NCI-H2196 (cell line): ENCODE results near the gene PRC1.
"Not testable (repeated sequence)": the region's sequence is repeated elsewhere in the genome, so short reads cannot be mapped to it uniquely, and the experiment has no call there.

Experiments used
- DNase-seq: peaks from one replicate; lab custom pipeline; 2025; ENCODE audit not compliant: unreplicated experiment; lab: John Stamatoyannopoulos, UW

The PRC1 gene

GRCh38 chr15:90994417-90995311 lies at the start of gene PRC1:
Gene PRC1, minus strand, starts transcription at chr15:90994535. Its CDS starts 118 bp downstream, at chr15:90994417.
- peak; percentile 91 for DNase-seq

DNA sequence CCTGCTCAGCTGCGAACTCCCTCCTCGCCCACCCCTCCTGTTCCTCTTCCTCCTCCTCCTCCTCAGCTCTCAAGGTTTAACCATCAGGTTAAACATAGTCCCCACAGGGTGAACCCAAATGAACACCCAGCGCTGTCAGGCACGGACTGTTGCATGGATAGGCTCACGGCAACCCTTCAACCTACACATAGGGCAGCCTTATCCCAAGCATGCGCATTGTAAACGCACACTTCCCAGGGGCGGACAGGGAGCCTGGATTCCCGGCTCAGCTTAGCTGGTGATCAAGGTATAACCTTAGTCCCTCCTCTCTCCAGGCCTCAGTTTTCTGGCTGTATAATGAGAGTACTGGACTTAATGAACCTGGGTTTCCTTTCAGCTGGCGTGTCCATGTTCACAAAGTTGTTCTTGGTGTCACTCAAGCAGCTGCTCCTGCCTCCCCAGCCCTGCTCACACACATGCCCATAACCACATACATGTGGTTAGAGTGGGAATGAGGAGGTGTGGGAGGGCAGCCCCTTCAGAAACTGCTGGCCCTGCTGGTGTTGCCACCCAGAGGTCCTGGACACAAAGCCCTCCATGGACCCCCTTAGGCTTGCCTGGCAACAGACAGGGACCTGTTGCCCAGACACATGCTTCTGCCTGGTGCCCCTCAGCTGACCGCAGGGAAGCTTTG lies 49.0 kb upstream of the PRC1 start:
- no peak for DNase-seq

GRCh38 chr15:91040856-91041255 lies 46.5 kb upstream of the PRC1 start:
- DNase-seq, result no peak

GRCh38 chr15:91039996-91040395 lies 45.7 kb upstream of the PRC1 start:
- DNase-seq, result no peak

DNA sequence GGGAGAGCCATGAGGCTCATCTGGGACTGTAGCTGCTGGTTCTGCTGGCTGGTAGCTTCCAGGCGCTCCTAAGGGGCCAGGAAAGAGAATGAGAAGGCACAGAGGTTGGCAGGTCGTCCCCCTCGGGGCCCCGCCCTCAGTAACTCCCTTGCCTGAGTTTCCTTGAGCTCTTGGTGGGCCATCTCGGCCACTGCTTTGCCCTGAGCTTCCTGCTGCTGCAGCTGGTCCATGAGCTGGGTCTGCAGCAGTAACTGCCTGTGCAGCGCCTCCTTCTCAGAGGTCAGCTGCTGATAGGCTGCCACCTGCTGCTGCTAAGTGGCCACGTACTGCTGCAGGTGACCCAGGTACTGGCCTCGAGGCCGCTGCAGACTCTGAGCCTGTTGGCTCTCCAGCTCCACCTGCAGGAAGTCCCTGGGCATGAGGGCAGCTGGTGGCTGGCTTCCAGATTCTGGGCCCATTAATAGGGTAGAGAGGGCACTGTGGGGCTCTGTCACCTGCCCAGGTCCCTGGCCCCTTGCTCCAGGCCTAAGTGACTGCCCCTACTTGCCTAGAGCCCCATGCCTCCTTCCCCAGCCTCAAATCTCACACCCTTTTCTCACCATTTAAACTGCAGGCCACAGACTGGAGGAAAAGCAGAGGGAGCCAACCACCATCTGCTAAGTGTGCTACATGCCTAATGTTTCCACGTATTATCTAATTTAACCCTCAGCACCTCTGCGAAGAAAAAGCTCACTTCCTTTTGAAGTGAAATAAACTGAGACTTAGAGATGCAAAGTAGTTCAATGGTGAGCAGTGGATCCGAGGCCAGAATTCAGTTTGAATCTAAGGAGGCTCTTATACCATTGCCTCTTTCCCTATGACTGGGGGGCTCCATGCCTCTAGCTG lies 38.8 kb upstream of the PRC1 start:
- DNase-seq, result peak; percentile 79

DNA sequence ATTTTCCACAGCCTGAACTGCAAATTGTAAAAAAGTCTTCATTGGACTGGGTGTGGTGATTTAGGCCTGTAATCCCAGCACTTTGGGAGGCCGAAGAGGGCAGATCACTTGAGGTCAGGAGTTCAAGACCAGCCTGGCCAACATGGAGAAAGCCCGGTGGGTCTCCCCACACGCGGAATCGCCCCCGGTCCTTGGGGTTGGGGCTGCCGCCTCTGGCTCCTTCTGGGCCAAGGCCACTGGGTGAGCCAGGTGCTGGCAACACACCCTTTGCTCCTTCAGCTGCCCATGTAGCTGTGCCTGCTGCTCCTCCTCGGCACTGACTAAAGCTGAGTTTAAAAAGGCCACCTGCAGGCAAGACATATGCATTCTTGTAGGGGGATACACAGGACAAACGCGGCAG lies 37.5 kb upstream of the PRC1 start:
- DNase-seq, result no peak

DNA sequence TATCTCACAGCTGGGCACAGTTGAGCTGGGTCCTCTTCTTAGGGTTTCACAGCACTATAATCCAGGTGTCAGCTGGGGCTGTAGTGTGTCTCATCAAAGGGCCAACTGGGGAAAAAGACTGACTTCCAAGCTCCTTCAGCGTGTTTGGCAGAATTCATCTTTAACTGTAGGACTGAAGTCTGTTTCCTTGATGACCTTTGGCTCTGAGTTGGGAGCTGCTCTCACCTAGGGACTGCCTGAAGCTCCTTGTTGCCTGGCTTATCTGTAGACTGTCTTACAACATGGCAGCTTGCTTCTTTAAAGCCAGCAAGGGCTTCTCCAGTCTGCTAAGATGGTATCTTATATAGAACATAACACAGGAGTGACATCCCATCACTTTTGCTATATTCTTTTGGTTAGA lies 33.3 kb upstream of the PRC1 start:
- DNase-seq, result no peak

DNA sequence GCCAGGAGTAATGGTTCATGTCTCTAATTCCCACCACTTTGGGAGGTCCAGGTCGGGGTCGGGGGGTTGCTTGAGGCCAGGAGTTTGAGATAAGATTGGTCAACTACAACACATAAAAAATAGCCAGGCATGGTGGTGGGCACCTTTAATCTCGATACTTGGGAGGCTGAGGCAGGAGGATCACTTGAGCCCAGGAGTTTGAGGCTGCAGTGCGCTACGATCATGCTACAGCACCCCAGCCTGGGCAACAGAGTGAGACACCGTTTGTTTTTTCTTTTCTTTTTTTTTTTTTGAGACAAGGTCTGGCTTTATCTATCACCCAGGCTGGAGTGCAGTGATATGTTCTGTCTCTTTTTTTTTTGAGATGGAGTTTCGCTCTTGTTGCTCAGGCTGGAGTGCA lies 29.4 kb upstream of the PRC1 start:
- no peak for DNase-seq

- no peak for DNase-seq
Measured at GRCh38 chr15:91022832-91023129, 28.4 kb upstream of the PRC1 start.

- peak; percentile 56 for DNase-seq
Measured at GRCh38 chr15:91022075-91022831, 27.9 kb upstream of the PRC1 start, which contains the start of gene VPS33B. Gene VPS33B, minus strand, starts transcription at chr15:91022594. Its CDS starts 345 bp downstream, at chr15:91022249.

GRCh38 chr15:91021516-91022074 lies 27.3 kb upstream of the PRC1 start:
- DNase-seq, result no peak

DNA sequence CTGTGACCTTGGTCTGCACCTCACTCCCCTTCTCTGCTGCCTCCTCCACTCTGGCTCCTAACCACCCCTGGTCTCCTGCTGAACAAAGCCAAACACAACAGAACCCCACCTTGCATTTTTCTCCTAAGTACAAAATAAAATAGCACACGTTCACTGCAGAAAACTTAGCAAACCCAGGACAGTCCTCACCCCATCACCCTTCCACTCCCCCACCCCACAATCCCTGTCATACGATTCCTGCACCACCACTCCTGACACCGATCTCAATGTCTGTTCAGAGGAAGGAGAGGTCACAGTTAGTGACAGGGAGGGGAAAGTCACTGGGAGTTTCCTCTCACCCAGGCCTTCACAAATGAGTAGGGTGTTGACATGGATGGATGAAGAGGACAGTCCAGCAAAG lies 23.8 kb upstream of the PRC1 start:
- DNase-seq, result no peak

DNA sequence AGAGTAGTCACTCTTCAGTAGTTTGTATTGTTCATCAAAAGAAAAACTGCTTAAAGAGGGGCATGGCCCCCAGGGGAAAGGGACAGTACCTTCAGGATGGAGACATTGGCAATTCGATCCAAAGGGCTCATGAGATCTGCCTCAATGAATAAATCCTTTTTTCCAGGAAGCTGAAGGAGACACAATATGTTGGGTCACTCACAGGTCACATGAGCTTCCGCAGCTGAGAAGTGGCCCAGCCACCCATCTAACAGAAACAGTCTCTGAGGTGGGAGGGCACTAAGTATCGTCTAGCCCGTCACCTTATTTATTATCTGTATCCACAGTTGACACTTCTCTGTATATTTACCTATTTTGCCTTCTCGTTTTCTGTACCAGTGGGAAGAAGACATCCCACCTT lies 23.4 kb upstream of the PRC1 start:
- no peak for DNase-seq

DNA sequence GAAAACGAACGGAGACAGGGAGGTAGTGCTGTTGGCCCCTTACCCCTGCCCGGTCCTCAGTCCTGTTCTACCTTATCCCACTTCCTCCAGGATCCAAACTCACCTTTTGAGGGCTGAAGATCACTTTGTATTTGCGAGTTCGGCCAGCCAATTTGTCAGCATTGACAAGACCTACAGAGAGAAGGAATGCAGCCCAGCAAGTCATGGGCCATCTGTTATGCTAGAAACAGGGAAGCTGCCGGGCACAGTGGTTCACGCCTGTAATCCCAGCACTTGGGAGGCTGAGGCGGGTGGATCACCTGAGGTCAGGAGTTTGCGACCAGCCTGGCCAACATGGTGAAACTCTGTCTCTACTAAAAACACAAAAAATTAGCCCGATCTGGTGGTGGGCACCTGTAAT lies 19.4 kb upstream of the PRC1 start:
- DNase-seq, result not testable (repeated sequence)

DNA sequence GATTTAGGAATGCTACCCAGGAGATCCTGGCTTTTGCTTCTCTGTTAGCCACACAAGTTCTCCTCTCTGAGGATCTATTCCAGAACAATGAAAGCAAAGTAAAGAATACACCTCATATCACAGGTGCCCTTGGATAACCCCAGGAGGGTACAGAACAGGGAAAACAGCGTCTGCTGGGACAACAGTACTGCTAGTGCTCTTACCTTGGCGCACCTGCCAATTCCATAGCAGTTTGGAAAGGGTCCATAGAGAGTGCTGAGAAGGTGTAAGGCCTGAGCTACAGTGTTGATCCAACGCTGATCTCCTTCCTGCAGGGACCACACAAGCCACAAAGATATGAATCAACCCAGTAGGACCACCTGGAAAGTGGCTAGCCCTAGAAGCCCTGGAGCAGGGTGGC lies 12.9 kb upstream of the PRC1 start:
- no peak for DNase-seq

DNA sequence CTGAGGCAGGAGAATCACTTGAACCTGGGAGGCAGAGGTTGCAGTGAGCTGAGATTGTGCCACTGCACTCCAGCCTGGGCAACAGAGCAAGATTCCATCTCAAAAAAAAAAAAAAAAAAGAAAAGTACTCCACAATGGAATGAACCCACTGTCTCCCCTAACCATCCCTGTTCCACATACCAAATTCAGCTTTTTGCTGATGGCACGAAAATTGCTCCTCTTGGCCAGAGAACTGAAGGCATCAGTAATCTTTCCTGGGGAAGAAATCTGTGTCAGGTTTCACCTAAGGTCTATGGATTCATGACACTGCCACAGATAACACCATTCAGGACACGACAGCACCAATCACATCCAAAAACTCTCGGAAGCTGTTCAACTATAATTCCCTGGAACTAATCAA lies 6.9 kb upstream of the PRC1 start:
- DNase-seq, result no peak

GRCh38 chr15:90998737-90999136 lies 4.4 kb upstream of the PRC1 start:
- DNase-seq, result no peak

DNA sequence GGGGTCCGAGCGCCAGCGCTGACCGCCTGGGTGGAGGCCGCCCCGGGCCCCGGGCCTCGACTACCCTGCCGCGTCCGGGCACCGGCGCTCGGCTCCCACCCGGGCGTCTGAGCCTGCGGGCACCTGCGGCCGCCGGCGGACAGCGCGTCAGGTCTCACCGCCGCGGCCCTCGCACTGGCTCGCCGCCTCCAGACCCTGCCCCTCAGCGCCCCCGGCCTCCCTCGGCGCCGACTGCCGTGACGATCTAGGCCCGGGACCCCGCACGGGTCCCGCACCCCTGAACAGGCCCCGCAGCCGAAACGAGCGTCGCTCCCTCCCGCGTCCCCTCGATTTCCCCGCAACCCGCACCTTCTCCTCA lies 297 bp downstream of the PRC1 start:
- no peak for DNase-seq

GRCh38 chr15:90991587-90992285 lies 2.6 kb downstream of the PRC1 start:
- no peak for DNase-seq

DNA sequence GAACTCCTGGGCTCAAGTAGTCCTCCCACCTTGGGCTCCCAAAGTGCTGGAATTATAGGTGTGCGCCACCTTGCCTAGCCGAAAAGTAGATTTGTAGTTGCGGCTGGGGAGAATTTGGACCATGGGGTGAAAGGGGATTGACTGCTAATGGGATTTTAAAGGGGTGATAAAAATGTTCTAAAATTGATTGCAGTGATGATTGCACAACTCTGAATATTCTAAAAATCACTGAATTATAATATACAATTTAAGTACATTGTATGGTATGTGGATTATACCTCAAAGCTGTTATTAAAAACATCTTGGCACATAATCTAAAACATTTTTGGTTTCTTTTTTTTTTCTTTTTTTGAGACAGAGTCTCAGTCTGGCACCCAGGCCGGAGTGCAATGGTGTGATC lies 3.9 kb downstream of the PRC1 start:
- no peak for DNase-seq
